ENCODE data around the gene AP3B1. TPM values are rescaled to one million over a fixed set of nuclear protein-coding genes. Genes with fewer than 3 reads are reported as not detected.

Gene AP3B1
- total RNA-seq, 6 donors from 2014 or later: 25.7 to 66.9 (median 37.8) TPM

DNA sequence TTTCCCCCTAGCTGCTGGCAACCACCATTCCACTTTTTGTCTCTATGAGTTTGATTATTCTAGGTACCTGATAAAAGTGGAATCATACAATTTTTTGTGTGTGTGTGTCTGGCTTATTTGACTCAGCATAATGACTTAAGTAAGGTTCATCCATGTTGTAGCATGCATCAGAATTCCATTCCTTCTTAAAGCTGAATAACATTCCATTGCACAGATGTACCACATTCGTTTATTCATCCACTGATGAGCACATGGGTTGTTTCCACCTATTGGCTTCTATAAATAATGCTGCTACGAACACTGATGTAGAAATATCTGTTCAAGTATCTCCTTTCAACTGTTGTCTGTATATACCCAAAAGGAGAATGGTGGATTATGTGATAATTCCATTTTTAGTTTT, 33.7 kb downstream of the AP3B1 start:
- Histone ChIP-seq H3K27me3 (no peaks in the 10 kb centered on the region), H3K4me3 (no peak overlapping the region), H3K27ac (no peak overlapping the region), H3K36me3 (peaks cover 5 to 40% (median 8%) of the 10 kb centered on the region in 4 donors), H3K9me3 (no peaks in the 10 kb centered on the region), H3K4me1 (no peaks in the 10 kb centered on the region)
- DNase-seq: no peak
- WGBS, 2 donors: 93 to 100% methylated on average over 2 of the region's 2 CpGs
- TF ChIP-seq, protein P1, sequence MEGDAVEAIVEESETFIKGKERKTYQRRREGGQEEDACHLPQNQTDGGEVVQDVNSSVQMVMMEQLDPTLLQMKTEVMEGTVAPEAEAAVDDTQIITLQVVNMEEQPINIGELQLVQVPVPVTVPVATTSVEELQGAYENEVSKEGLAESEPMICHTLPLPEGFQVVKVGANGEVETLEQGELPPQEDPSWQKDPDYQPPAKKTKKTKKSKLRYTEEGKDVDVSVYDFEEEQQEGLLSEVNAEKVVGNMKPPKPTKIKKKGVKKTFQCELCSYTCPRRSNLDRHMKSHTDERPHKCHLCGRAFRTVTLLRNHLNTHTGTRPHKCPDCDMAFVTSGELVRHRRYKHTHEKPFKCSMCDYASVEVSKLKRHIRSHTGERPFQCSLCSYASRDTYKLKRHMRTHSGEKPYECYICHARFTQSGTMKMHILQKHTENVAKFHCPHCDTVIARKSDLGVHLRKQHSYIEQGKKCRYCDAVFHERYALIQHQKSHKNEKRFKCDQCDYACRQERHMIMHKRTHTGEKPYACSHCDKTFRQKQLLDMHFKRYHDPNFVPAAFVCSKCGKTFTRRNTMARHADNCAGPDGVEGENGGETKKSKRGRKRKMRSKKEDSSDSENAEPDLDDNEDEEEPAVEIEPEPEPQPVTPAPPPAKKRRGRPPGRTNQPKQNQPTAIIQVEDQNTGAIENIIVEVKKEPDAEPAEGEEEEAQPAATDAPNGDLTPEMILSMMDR (IDR thresholded peaks at IDR 0.05): no peak
- no peak for TF ChIP-seq POLR2A (IDR thresholded peaks at IDR 0.05)
- TF ChIP-seq EP300 (IDR thresholded peaks at IDR 0.05): no peak
- TF ChIP-seq POLR2AphosphoS5 (IDR thresholded peaks at IDR 0.05): no peak
- no peak for ATAC-seq (ENCODE audit: low FRiP score in 2 of 2)

DNA sequence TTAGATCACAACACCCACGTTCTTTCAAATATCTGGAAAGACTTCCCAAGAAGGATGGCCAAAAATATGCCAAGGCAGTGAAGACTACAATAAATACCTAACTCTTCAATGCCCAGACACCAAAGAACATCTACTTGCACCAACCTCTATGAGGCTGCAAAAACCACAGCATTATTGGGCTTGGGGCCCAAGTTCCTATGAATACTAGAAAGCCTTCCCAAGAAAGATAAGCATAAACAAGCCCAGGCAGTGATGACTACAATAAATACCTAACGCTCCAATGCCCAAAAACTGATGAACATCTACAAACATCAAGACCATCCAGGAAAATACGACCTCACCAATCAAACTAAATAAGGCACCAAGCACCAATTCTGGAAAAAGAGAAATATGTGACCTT, 41.3 kb downstream of the AP3B1 start:
- Histone ChIP-seq H3K36me3 (no peaks in the 10 kb centered on the region), H3K4me1 (peaks cover 0 to 5% (median 2%) of the 10 kb centered on the region in 4 donors), H3K4me3 (no peak overlapping the region), H3K27me3 (no peaks in the 10 kb centered on the region), H3K9me3 (no peaks in the 10 kb centered on the region), H3K27ac (no peak overlapping the region)
- TF ChIP-seq POLR2AphosphoS5 (IDR thresholded peaks at IDR 0.05): no peak
- TF ChIP-seq, protein P1 (IDR thresholded peaks at IDR 0.05): no peak
- no peak for TF ChIP-seq EP300 (IDR thresholded peaks at IDR 0.05)
- TF ChIP-seq POLR2A (IDR thresholded peaks at IDR 0.05): no peak
- ATAC-seq (ENCODE audit: low FRiP score in 2 of 2) (no peak), DNase-seq (no peak)
- 77 to 95% methylated on average over 3 of the region's 3 CpGs for WGBS, 2 donors

DNA sequence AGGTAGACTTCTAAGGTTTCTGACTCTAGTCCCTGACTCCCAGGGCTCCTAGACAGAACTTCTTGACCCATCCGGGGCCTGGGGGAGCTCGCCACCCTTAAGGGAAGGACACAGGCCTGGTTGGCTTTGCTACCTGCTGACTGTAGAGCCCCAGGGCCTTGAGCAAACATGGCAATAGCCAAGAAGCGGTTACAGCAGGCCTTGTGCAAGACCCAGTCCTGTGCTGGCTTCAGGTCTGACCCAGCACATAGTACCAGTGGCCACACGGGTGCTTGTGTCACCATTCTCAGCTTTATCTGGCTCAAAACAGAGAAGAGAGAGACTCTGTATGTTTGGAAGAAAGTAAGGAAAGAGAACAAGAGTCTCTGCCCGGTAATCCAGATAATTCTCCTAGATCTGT, 41.8 kb downstream of the AP3B1 start:
- ATAC-seq (ENCODE audit: low FRiP score in 2 of 2) (peak in 1 of 2 donors; percentile 34), DNase-seq (no peak)
- Histone ChIP-seq H3K27ac (no peak overlapping the region), H3K9me3 (no peaks in the 10 kb centered on the region), H3K27me3 (no peaks in the 10 kb centered on the region), H3K4me1 (peaks cover 0 to 5% (median 2%) of the 10 kb centered on the region in 4 donors), H3K36me3 (no peaks in the 10 kb centered on the region), H3K4me3 (no peak overlapping the region)
- WGBS, 2 donors: 93 to 100% methylated on average over 3 to 5 of the region's 5 CpGs
- TF ChIP-seq POLR2AphosphoS5 (IDR thresholded peaks at IDR 0.05): no peak
- no peak for TF ChIP-seq POLR2A (IDR thresholded peaks at IDR 0.05)
- TF ChIP-seq, protein P1 (IDR thresholded peaks at IDR 0.05): no peak
- TF ChIP-seq EP300 (IDR thresholded peaks at IDR 0.05): no peak

DNA sequence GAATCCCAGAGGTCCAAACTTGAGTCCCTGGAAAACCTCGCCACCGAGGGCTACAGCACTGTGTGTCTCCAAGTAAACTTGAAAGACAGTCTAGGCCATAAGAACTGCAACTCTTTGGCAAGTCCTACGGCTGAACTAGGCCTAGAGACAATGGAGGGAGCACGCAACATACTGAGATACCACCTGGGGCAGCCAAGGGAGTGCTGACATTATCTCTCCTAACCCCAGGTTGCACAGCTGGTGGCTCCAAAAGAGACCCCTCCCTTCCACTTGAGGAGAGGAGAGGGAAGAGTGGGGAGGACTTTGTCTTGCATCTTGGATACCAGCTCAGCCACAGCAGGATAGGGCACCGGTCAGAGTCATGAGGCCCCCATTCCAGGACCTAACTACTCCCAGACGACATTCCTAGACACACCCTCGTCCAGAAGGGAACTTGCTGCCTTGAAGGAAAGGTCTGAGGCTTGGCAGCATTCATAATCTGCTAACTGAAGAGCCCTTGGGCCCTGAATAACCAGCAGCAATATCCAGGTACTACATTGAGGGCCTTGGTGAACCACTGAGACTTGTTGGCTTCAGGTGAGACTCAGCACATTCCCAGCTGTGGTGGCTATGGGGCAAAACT, 42.7 kb downstream of the AP3B1 start:
- Histone ChIP-seq H3K9me3 (no peaks in the 10 kb centered on the region), H3K27ac (no peak overlapping the region), H3K4me3 (no peak overlapping the region), H3K27me3 (no peaks in the 10 kb centered on the region), H3K4me1 (peaks cover 0 to 5% (median 2%) of the 10 kb centered on the region in 4 donors), H3K36me3 (no peaks in the 10 kb centered on the region)
- 85 to 88% methylated on average over 5 to 7 of the region's 7 CpGs for WGBS, 2 donors
- ATAC-seq (ENCODE audit: low FRiP score in 2 of 2): peak in 1 of 2 donors; percentile 46
- DNase-seq: no peak
- no peak for TF ChIP-seq POLR2A (IDR thresholded peaks at IDR 0.05)
- TF ChIP-seq, protein P1 (IDR thresholded peaks at IDR 0.05): no peak
- TF ChIP-seq POLR2AphosphoS5 (IDR thresholded peaks at IDR 0.05): no peak
- no peak for TF ChIP-seq EP300 (IDR thresholded peaks at IDR 0.05)

DNA sequence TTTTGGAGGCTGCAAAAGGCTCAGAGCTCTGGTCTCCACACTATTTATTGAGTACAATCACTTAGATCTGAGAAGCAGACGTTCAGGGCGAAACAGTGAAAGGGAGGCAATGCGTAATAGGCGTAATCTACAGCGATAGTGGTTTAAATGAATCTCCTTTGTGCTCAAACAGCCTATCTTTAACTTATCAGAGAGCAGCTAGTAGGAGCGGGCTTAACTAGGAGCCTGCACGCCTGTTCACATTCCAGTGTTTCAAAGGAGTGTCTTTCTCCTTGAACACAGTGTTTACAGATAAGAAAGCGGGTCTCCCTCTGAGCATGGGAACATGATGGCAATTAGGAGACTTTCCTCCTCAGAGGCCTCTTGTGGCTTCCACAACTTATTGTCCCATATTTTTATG, 49.4 kb downstream of the AP3B1 start:
- no peaks in the 10 kb centered on the region for H3K27me3 ChIP-seq
- DNase-seq (no peak), ATAC-seq (ENCODE audit: low FRiP score in 2 of 2) (no peak)
- 80 to 90% methylated on average over 8 of the region's 8 CpGs for WGBS, 2 donors
- H3K4me3 ChIP-seq: no peak overlapping the region
- TF ChIP-seq, protein P1 (IDR thresholded peaks at IDR 0.05): no peak
- TF ChIP-seq POLR2A (IDR thresholded peaks at IDR 0.05) (no peak), POLR2AphosphoS5 (IDR thresholded peaks at IDR 0.05) (no peak), EP300 (IDR thresholded peaks at IDR 0.05) (no peak)
- no peak overlapping the region for H3K27ac ChIP-seq
- H3K36me3 ChIP-seq: no peaks in the 10 kb centered on the region
- peaks cover 0 to 7% (median 0%) of the 10 kb centered on the region in 4 donors for H3K4me1 ChIP-seq
- H3K9me3 ChIP-seq: no peaks in the 10 kb centered on the region

Data from upper lobe of left lung (tissue), 6 donors.